Loucy (cell line): ENCODE results near the gene ATAD2B.

Experiments used
- CTCF ChIP-seq: fragments of 200-600 bp; sonication (generic); conservative IDR thresholded peaks from 2 replicates; pipeline ENCODE4 v1.5.1; 2014; ENCODE audit warnings: mild to moderate bottlenecking, antibody characterized with exemption, low read length
- EZH2phosphoT487 ChIP-seq: fragments of 200-600 bp; IDR thresholded peaks from 2 replicates; pipeline ENCODE4 v1.6.1; 2018; ENCODE audit warnings: antibody characterized with exemption, mild to moderate bottlenecking, moderate library complexity, borderline replicate concordance

- TF ChIP-seq CTCF: no peak
- no peak for TF ChIP-seq EZH2phosphoT487
These were observed 76.2 kb downstream of the ATAD2B start for GRCh38 chr2:23850564-23851256.
